GM19395 (cell line): ENCODE data around the gene PRKAA1.
A peak's percentile ranks its signal among the peaks of the same experiment; 100 is the strongest.

Experiments
- ATAC-seq: cut with Tn5 transposase; IDR thresholded peaks from one replicate; pipeline ENCODE4 v1.9.1; 2021; ENCODE audit warnings: mild to moderate bottlenecking, moderate library complexity; ENCODE audit not compliant: unreplicated experiment

PRKAA1 gene

GRCh38 chr5:40798012-40798800 is at the start of gene PRKAA1:
PRKAA1 (minus strand) TSS chr5:40798374; CDS start chr5:40798189, 185 bp downstream.
- peak; percentile 92 for ATAC-seq

- ATAC-seq: no peak
These were observed 49.4 kb upstream of the PRKAA1 start for GRCh38 chr5:40847525-40847924.

GRCh38 chr5:40846371-40846770 is 48.2 kb upstream of the PRKAA1 start:
- no peak for ATAC-seq

- ATAC-seq: no peak
These were observed 46.4 kb upstream of the PRKAA1 start for GRCh38 chr5:40844565-40844964.

GRCh38 chr5:40842351-40842750 is 44.2 kb upstream of the PRKAA1 start:
- no peak for ATAC-seq

GRCh38 chr5:40841068-40841805 is 43.1 kb upstream of the PRKAA1 start, which contains the start of gene CARD6:
CARD6 (plus strand) TSS chr5:40841367; CDS start chr5:40841383, 16 bp downstream.
- peak; percentile 65 for ATAC-seq

- no peak for ATAC-seq
These were observed 39.9 kb upstream of the PRKAA1 start for GRCh38 chr5:40838086-40838485.

GRCh38 chr5:40834849-40835787 is 36.9 kb upstream of the PRKAA1 start, which contains the start of gene RPL37:
RPL37 (minus strand) TSS chr5:40835222; CDS start chr5:40835185, 37 bp downstream.
- ATAC-seq: peak; percentile 97

GRCh38 chr5:40834391-40834848 is 36.2 kb upstream of the PRKAA1 start:
- ATAC-seq: no peak

- no peak for ATAC-seq
These were observed 35.6 kb upstream of the PRKAA1 start for GRCh38 chr5:40833712-40834229.

- ATAC-seq: no peak
These were observed 34.2 kb upstream of the PRKAA1 start for GRCh38 chr5:40832345-40832744.

GRCh38 chr5:40831346-40832210 is 33.4 kb upstream of the PRKAA1 start:
- ATAC-seq: no peak

GRCh38 chr5:40829748-40830533 is 31.8 kb upstream of the PRKAA1 start:
- ATAC-seq: no peak

GRCh38 chr5:40828690-40829661 is 30.8 kb upstream of the PRKAA1 start:
- no peak for ATAC-seq

GRCh38 chr5:40828021-40828631 is 30.0 kb upstream of the PRKAA1 start:
- no peak for ATAC-seq

GRCh38 chr5:40827188-40827977 is 29.2 kb upstream of the PRKAA1 start:
- ATAC-seq: no peak
